NCI-H1436 (cell line): ENCODE data around the gene UBB.

Experiments used
- DNase-seq: peaks from one replicate; lab custom pipeline; 2025; lab: John Stamatoyannopoulos, UW

The UBB gene

GRCh38 chr17:16380640-16381495, at the start of gene UBB:
Gene UBB, plus strand, starts transcription at chr17:16381091. Its CDS starts 817 bp downstream, at chr17:16381908.
- DNase-seq = peak; percentile 96

DNA sequence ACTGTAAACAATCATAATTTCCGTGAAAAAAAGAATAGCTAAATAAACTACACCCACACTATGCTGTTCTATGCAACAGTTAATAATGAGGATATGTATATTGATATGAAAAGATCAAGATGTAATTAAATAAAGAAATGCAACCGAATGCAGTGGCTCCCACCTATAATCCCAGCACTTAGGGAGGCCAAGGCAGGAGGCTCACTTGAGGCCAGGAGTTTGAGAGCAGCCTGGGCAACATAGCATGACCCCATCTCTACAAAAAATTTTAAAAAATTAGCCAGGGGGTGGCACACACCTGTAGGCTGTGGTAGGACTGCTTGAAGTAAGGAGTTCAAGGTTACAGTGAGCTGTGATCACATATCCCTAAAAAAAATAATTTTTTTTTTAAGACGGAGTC, 42.5 kb upstream of the UBB start:
- no peak for DNase-seq

DNA sequence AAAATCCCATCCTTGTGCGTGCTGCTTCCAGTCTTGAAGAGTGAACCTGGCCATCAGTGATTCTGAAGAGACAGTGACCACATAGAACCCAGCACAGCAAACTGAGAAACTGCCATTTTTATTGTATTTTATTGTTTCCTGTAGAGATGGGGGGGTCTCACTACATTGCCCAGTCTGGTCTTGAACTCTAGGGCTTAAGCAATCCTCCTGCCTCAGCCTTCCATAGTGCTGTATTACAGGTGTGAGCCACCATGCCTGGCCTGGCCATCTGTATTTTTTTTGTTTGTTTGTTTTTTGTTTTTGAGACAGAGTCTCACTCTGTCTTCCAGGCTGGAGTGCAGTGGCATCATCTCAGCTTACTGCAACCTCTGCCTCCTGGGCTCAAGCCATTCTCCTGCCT, 41.5 kb upstream of the UBB start:
- no peak for DNase-seq

DNA sequence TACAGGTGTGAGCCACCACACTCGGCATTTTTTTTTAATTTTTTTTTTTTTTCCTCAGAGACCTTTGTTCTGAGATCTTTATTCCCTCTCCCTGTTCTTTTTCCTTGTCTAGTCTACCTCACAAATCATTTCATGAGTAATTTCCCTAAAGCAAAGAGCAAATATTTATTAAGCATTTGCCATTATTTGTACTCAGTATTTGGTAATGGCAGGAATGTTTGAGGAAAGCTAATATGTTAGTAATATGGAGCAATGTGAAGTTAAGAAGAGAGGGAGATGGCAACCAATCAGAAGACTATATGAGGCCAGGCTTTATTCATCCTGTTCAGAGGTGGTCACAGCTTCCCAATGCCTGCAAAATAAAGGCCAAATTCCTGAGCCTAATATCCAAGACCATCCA, 40.9 kb upstream of the UBB start:
- DNase-seq = no peak

- no peak for DNase-seq
Observed at GRCh38 chr17:16342979-16343378, 37.9 kb upstream of the UBB start.

DNA sequence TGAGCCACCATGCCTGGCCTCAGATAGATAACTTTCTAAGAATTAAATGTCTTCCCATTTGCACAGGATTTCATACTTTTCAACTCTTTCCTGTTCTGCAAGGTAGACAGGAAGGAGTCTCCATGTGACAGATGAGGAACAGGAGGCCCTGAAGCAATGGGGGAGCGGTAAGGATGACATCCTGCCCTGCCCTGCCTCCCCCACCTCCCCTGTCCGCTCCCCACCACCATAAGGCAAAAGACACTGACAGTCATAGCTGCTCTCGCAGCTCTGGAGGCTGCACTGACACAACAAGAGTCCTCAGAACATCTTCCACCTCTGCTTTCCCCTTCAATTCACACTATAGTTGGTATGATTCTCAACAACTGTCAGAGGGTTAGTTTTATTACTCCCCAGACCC, 37.3 kb upstream of the UBB start:
- DNase-seq = no peak

DNA sequence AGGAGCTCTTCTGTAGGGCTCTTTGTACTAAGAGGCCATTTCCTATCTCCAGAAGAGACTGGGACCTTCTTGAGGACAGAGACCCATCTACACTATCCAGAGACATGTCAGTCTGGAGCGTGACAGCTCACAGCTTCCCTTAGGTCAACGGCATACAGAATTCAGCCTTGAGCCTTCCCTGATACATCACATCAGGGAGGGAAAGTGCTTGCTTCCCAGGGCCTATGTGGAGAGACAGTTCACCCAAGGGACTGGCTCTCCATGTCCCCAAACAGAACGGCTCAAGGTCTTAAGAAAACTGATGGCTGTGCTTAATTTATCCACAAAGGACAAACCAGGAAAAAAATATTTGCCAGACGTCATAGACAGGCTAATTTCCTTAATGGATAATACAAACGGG, 35.3 kb upstream of the UBB start:
- DNase-seq = no peak

GRCh38 chr17:16346721-16347271, 34.1 kb upstream of the UBB start:
- DNase-seq = no peak

GRCh38 chr17:16348586-16348985, 32.3 kb upstream of the UBB start:
- no peak for DNase-seq

GRCh38 chr17:16349431-16349830, 31.5 kb upstream of the UBB start:
- no peak for DNase-seq

DNA sequence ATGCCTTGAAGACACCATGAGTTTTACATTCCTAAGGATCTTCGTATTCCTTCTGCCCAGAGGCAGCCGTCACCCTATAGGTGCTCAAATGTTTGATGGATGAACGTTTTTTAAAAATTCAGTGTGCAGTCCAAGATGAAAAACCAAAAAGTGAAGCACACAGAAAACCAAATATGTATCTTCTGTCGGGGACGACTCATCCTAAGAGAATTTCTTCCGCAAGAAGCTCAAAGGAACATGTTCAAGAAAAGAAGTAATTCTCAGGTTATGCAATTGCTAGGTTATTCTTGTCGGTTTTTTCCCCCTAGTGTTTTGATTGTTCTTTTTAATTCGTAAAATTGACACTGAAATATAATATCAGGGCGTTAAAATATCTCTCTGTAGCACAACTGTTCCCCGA, 29.1 kb upstream of the UBB start:
- DNase-seq = no peak

DNA sequence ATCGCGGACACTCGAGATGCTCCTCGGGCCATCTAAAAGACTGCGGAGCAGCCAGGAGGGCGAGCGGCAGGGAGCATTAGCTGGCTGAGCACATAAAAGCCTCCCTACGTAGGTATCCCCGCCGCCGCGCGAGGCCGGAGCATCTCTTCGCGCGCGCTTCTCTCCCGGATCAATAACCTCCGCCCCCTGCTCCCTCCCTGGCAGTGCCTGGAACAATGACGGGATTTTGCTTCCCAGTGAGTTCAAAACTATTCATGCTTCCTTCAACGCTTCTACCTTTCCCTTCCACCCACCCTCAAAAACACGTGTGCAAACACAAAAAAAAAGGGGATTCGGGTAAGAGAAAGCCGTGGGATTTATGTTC, 28.6 kb upstream of the UBB start:
- DNase-seq = peak; percentile 69

- peak; percentile 49 for DNase-seq
Observed at GRCh38 chr17:16352667-16353316, 28.1 kb upstream of the UBB start.

DNA sequence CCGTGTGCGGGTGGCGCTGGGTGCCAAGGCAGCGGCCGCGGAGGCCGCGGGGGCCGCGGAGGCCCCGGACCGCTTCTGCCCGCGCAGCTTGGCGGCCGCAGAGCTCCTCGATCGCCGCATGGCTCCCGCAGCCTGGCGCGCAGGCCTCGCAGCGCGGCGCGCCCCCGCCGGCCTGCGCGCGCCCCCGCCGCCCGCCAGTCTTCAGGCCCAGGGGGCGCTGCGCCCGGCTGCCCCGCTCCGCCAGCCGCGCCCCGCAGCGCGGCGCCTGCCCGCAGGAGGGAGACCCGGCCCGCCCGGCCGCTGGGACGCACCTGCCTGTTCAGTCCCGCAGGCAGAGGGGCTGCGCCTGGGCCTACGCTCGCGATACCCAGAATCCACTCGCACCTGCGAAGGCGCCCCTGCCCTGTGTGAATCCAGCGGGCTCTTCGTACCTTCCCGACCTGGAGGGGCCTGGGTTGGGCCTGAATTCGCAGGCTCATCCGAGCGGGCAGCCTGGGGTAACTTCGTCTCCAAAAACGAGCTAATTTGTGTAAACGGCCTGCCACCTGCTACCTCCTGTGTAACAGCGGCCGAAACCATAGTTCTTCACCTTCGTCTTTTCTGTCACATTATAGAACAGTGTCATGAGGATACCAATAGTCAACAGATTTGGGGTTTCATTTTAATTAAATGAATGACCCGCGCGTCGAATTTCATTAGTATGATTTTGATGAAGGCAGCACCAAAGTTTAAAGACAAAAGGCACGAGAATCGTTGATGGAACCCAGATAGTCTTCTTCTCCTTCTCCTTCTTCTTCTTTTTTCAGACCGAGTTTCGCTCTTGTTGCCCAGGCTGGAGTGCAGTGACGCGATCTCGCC, 27.3 kb upstream of the UBB start, which contains the start of gene CENPV:
Gene CENPV (minus strand): TSS at position 153 of the 858 bp plus-strand sequence. CDS start 33 bp downstream, at position 120.
- peak; percentile 71 for DNase-seq

GRCh38 chr17:16354585-16354984, 26.3 kb upstream of the UBB start:
- no peak for DNase-seq

GRCh38 chr17:16358394-16358793, 22.5 kb upstream of the UBB start:
- DNase-seq = no peak

GRCh38 chr17:16361874-16362273, 19.0 kb upstream of the UBB start:
- no peak for DNase-seq

DNA sequence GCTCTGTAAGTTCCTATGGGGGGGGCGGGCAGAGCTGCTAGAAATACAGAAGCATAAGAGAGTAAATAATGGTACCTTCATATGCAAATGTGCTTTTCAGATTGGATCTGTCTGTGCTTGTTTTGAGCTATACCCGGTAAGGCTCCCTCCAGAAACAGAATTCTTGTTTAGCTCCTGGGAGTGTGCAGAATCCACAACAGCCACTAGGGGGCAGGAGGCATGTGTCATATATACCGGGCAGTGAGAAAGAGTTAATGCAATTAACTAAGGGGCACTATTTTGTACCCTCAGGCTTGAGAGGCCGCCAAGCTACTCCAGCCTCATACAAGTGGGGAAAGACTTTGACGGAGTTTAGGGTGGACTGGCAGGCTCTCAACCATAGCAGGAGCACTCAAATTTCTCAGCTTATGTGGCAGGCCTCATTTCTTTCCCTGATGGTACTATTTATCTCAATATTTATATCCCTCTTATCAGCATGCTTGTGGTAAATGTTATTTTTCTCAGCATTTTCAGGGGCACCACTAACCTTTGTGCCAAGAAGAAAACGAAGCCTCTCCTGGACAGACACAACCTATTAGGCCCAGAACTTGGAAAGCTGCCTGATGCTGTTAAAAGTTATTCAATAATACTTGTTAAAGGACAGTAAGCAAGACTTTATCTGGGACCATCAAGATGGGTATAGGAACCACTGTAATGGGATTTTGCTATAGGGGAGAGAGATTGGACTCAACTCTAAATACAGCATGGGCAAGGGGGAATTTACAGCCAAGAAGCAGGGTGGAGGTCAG, 16.9 kb upstream of the UBB start:
- peak; percentile 75 for DNase-seq

- no peak for DNase-seq
Observed at GRCh38 chr17:16364625-16365024, 16.3 kb upstream of the UBB start.

DNA sequence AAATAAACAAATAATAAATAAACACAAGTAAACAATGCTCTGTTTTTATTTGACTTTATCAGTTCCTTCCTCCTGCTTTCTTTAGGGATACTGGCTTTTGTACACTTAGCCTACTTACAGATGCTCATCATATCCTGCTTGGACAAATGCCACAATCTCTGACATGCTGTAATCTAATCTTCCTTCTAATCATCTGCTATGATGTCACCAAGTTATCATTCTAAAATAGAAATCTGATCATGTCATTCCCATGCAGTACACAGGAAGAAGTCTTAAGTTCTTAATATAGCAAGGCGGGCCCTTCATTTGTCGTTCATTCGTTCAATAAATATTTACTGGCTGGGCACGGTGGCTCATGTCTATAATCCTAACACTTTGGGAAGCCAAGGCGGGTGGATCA, 9.1 kb upstream of the UBB start:
- peak; percentile 15 for DNase-seq

GRCh38 chr17:16374146-16374938, 6.5 kb upstream of the UBB start:
- no peak for DNase-seq
